PFSK-1 (cell line): ENCODE data around the gene IGF1R.

Experiments used
- FOXP2 ChIP-seq: optimal IDR thresholded peaks from 2 replicates; pipeline ENCODE3; 2011; ENCODE audit warnings: borderline replicate concordance, control low read depth, inconsistent platforms; ENCODE audit not compliant: insufficient read depth; ENCODE audit errors: extremely low read length, extremely low read depth
- POLR2AphosphoS5 ChIP-seq: IDR thresholded peaks from 2 replicates; pipeline ENCODE4 v1.6.1; 2012; ENCODE audit warnings: low read depth, mild to moderate bottlenecking, control low read depth, low read length, moderate library complexity
- SIN3A ChIP-seq: IDR thresholded peaks from 2 replicates; pipeline ENCODE4 v1.6.1; 2012; ENCODE audit warnings: mild to moderate bottlenecking, low read length, moderate library complexity, borderline replicate concordance; ENCODE audit not compliant: insufficient read depth
- TAF1 ChIP-seq: IDR thresholded peaks from 2 replicates; pipeline ENCODE4 v1.6.1; 2012; ENCODE audit warnings: low read length, control low read depth, borderline replicate concordance; ENCODE audit not compliant: insufficient read depth
- TF ChIP-seq, protein P1 (sequence below), 2 experiments: IDR thresholded peaks; 2 replicates each; pipeline versions ENCODE4 v1.6.1 to v1.8.0; 2011 to 2012; ENCODE audit warnings: low read depth in 2 of 2, low read length in 2 of 2, control low read depth in 1 of 2, inconsistent platforms in 1 of 2, mild to moderate bottlenecking in 1 of 2, moderate library complexity in 1 of 2; ENCODE audit not compliant: insufficient read depth in 1 of 2

Gene IGF1R

GRCh38 chr15:98853617-98854420 lies 205.5 kb downstream of the IGF1R start:
- TF ChIP-seq POLR2AphosphoS5: peak; percentile 41; the same call in 1 of the 2 replicates
- TF ChIP-seq, protein P1, sequence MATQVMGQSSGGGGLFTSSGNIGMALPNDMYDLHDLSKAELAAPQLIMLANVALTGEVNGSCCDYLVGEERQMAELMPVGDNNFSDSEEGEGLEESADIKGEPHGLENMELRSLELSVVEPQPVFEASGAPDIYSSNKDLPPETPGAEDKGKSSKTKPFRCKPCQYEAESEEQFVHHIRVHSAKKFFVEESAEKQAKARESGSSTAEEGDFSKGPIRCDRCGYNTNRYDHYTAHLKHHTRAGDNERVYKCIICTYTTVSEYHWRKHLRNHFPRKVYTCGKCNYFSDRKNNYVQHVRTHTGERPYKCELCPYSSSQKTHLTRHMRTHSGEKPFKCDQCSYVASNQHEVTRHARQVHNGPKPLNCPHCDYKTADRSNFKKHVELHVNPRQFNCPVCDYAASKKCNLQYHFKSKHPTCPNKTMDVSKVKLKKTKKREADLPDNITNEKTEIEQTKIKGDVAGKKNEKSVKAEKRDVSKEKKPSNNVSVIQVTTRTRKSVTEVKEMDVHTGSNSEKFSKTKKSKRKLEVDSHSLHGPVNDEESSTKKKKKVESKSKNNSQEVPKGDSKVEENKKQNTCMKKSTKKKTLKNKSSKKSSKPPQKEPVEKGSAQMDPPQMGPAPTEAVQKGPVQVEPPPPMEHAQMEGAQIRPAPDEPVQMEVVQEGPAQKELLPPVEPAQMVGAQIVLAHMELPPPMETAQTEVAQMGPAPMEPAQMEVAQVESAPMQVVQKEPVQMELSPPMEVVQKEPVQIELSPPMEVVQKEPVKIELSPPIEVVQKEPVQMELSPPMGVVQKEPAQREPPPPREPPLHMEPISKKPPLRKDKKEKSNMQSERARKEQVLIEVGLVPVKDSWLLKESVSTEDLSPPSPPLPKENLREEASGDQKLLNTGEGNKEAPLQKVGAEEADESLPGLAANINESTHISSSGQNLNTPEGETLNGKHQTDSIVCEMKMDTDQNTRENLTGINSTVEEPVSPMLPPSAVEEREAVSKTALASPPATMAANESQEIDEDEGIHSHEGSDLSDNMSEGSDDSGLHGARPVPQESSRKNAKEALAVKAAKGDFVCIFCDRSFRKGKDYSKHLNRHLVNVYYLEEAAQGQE (IDR thresholded peaks at IDR 0.05; ENCODE audit: insufficient read depth in 1 of 2, low read depth in 2 of 2, low read length in 2 of 2): no peak

- TF ChIP-seq SIN3A (no peak), POLR2AphosphoS5 (no peak), FOXP2 (no peak), TAF1 (no peak)
- TF ChIP-seq, protein P1 (IDR thresholded peaks at IDR 0.05; ENCODE audit: insufficient read depth in 1 of 2, low read depth in 2 of 2, low read length in 2 of 2): no peak
Observed at GRCh38 chr15:98854496-98854895, 206.2 kb downstream of the IGF1R start.

- no peak for TF ChIP-seq SIN3A
- TF ChIP-seq TAF1: no peak
- TF ChIP-seq POLR2AphosphoS5: no peak
- TF ChIP-seq FOXP2: peak; percentile 41
- TF ChIP-seq, protein P1 (IDR thresholded peaks at IDR 0.05; ENCODE audit: insufficient read depth in 1 of 2, low read depth in 2 of 2, low read length in 2 of 2): 0 out of 4 replicates have a peak, but pooled peaks of 1 of the 2 experiments have one; percentile 6
Observed at GRCh38 chr15:98855067-98855814, 206.9 kb downstream of the IGF1R start.

DNA sequence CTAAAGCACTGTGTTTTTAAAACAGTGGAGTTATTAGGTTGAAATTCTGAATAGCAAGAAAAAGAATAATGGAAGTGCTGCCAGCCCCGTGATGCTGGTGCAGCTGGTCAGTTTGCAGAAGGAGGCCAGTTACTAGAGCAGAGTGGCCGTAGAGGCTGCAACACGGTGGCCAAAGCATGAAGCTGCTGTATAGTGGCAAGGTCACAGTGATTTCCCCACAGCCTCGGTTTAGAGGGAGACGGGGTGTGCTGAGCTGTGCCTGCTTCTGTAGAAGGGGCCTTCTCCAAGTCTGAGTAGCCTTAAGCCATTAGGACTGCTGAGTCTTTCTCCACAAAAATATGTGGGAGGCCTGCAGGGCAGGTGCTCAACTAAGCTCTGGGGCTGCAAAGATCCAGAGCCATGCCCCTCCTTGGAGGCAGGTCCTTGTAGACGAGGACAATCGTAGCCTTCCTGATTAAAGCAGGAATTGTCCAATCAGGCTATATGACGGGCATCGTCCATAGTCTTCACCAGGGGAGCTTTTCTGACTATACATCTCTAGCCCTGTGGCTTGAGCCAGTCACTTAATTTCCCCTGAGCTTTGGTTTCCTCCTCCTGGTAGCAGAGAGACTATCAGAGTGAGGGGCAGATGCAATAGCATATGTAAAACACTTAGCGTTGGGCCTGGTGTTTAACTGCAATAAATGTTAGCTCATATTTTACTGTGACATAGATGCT lies 207.6 kb downstream of the IGF1R start:
- TF ChIP-seq, protein P1 (IDR thresholded peaks at IDR 0.05; ENCODE audit: insufficient read depth in 1 of 2, low read depth in 2 of 2, low read length in 2 of 2): no peak
- no peak for TF ChIP-seq SIN3A
- TF ChIP-seq TAF1: no peak
- no peak for TF ChIP-seq FOXP2
- TF ChIP-seq POLR2AphosphoS5: no peak
